Colonic mucosa (tissue), 4 donors: ENCODE measurements around the gene TRIM50. TPM values are rescaled to one million over a fixed set of nuclear protein-coding genes. Genes with fewer than 3 reads are reported as not detected.
"Not testable (repeated sequence)": the region's sequence is repeated elsewhere in the genome, so short reads cannot be mapped to it uniquely, and the experiment has no call there.

Experiments
- DNase-seq: peaks from one replicate; pipeline ENCODE4 v3.0.0-alpha.2; 2020
- H3K27ac ChIP-seq: fragments of 200-600 bp; one replicate; pipeline ENCODE4 v1.8.0; 2021
- H3K27me3 ChIP-seq: fragments of 200-600 bp; one replicate; pipeline ENCODE4 v1.8.0; 2021
- H3K36me3 ChIP-seq: fragments of 200-600 bp; one replicate; pipeline ENCODE4 v1.8.0; 2021
- H3K4me1 ChIP-seq: fragments of 200-600 bp; one replicate; pipeline ENCODE4 v1.8.0; 2021; ENCODE audit warnings: mild to moderate bottlenecking
- H3K4me3 ChIP-seq: fragments of 200-600 bp; one replicate; pipeline ENCODE4 v1.8.0; 2021
- H3K9ac ChIP-seq, 2 donors: one replicate each; pipeline ENCODE4 v1.7.0; 2013; ENCODE audit warnings: control low read depth in 2 of 2, low read depth in 2 of 2, low read length in 2 of 2
- H3K9me3 ChIP-seq: fragments of 200-600 bp; one replicate; pipeline ENCODE4 v1.8.0; 2021
- intact Hi-C: fragments of 100-400 bp; cut with DNase I; formaldehyde crosslinking; loops from one replicate; pipeline ENCODE4 v1.14.1; 2022
- total RNA-seq, 2 donors: library from RNA; stranded (reverse); fragmentation: NEBNext Ultra II Directional in 1 of 2; extraction: Animal tissue kit (Norgen Biotek cat#: 25700) in 1 of 2; gene quantifications; one replicate each; pipeline ENCODE4 v1.2.1, GENCODE V29; 2021
- TF ChIP-seq, protein P1 (sequence below): fragments of 200-600 bp; IDR thresholded peaks from one replicate; pipeline ENCODE4 v1.8.0; 2022; ENCODE audit warnings: antibody characterized with exemption, mild to moderate bottlenecking
- donor health status: healthy.
- donor health status: DM: no; HTN: no; CAD: no.
- donor health status: DM: no; HTN: no; CAD: no.

TRIM50 gene
- total RNA-seq, 2 donors from 2014 or later: not detected

DNA sequence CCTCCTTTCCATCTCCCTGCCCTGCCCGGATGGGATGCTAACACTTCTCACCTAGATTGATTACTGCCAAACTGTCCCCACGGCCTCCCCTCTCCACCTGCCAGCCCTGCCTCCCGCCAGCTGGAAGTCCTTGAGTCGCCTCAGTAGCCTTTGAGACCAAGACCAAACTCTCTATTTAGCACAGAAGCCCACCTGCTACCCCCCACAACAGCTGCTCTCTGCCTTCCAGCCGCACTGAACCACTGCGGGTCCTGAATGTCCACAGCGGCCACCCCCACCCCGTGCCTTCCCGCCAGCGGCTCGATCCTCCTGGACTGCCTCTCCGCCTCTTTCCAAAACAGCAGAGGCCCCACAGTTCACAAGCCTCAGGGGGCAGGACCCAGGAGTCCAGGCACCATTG is 39.1 kb upstream of the TRIM50 start:
- no peak for DNase-seq
- Histone ChIP-seq H3K9me3 (no peaks in the 10 kb centered on the region), H3K4me3 (no peak overlapping the region), H3K4me1 (no peaks in the 10 kb centered on the region), H3K27ac (no peak overlapping the region), H3K27me3 (no peaks in the 10 kb centered on the region), H3K9ac (no peak overlapping the region), H3K36me3 (no peaks in the 10 kb centered on the region)
- intact Hi-C loops: no loop called here
- TF ChIP-seq, protein P1, sequence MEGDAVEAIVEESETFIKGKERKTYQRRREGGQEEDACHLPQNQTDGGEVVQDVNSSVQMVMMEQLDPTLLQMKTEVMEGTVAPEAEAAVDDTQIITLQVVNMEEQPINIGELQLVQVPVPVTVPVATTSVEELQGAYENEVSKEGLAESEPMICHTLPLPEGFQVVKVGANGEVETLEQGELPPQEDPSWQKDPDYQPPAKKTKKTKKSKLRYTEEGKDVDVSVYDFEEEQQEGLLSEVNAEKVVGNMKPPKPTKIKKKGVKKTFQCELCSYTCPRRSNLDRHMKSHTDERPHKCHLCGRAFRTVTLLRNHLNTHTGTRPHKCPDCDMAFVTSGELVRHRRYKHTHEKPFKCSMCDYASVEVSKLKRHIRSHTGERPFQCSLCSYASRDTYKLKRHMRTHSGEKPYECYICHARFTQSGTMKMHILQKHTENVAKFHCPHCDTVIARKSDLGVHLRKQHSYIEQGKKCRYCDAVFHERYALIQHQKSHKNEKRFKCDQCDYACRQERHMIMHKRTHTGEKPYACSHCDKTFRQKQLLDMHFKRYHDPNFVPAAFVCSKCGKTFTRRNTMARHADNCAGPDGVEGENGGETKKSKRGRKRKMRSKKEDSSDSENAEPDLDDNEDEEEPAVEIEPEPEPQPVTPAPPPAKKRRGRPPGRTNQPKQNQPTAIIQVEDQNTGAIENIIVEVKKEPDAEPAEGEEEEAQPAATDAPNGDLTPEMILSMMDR: no peak

DNA sequence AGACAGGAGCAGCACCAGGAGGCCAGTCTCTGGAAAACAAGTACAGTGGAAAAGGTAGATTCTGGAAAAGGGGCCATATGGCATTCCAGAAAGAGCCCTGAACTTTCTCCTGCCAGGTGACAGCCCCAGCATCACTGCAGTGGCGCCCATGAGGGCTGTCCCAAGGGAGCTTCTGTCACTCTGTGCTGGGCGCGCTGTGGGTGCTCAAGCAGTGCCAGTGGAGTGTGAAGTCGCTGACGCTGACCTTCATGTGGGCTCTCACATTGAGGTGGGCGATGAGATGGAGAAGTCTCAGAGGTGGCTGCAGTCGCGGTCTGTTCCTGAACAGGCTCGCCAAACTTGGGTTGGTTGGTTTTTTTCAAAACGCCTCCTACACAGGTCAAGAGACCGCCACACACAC is 38.2 kb upstream of the TRIM50 start:
- H3K9ac ChIP-seq: no peak overlapping the region
- H3K4me1 ChIP-seq: no peaks in the 10 kb centered on the region
- no peak overlapping the region for H3K27ac ChIP-seq
- intact Hi-C loops: no loop called here
- DNase-seq: no peak
- no peaks in the 10 kb centered on the region for H3K9me3 ChIP-seq
- no peak overlapping the region for H3K4me3 ChIP-seq
- H3K27me3 ChIP-seq: no peaks in the 10 kb centered on the region
- TF ChIP-seq, protein P1: no peak
- no peaks in the 10 kb centered on the region for H3K36me3 ChIP-seq

- TF ChIP-seq, protein P1: no peak
- no peaks in the 10 kb centered on the region for H3K4me1 ChIP-seq
- DNase-seq: no peak
- no peak overlapping the region for H3K4me3 ChIP-seq
- intact Hi-C loops: no loop called here
- no peak overlapping the region for H3K9ac ChIP-seq
- no peaks in the 10 kb centered on the region for H3K27me3 ChIP-seq
- H3K36me3 ChIP-seq: no peaks in the 10 kb centered on the region
- no peak overlapping the region for H3K27ac ChIP-seq
- no peaks in the 10 kb centered on the region for H3K9me3 ChIP-seq
Observed at GRCh38 chr7:73364006-73364728, 36.3 kb upstream of the TRIM50 start.

GRCh38 chr7:73363225-73364005 is 35.5 kb upstream of the TRIM50 start:
- H3K4me1 ChIP-seq: no peaks in the 10 kb centered on the region
- no peak overlapping the region for H3K27ac ChIP-seq
- no peaks in the 10 kb centered on the region for H3K36me3 ChIP-seq
- no peaks in the 10 kb centered on the region for H3K9me3 ChIP-seq
- H3K27me3 ChIP-seq: no peaks in the 10 kb centered on the region
- no peak for DNase-seq
- TF ChIP-seq, protein P1: no peak
- H3K4me3 ChIP-seq: no peak overlapping the region
- no peak overlapping the region for H3K9ac ChIP-seq
- intact Hi-C loops: no loop called here

- H3K36me3 ChIP-seq, H3K4me3 ChIP-seq, H3K9ac ChIP-seq, H3K27me3 ChIP-seq, DNase-seq, H3K4me1 ChIP-seq, H3K27ac ChIP-seq, H3K9me3 ChIP-seq, intact Hi-C loops: not testable (repeated sequence)
Observed at GRCh38 chr7:73360590-73360989, 32.7 kb upstream of the TRIM50 start.
